Calu3 (cell line): ENCODE data around the gene CNDP2. TPM values are rescaled to one million over a fixed set of nuclear protein-coding genes. Genes with fewer than 3 reads are reported as not detected.

ENCODE experiments used
- BruUV-seq: library from RNA; stranded (reverse); fragments of 400-500 nt; replicated peaks from 2 replicates; lab custom pipeline; 2021; lab: Mats Ljungman, UMichigan
- CTCF ChIA-PET: fragments of 300-600 bp; sonication (Branson Sonifier 250); formaldehyde crosslinking; loops from one replicate; lab custom pipeline; 2022; ENCODE audit warnings: antibody characterized with exemption; lab: Charles Lee
- DNase-seq: peaks from one replicate; pipeline ENCODE4 v3.0.0; 2022
- H3K27ac Mint-ChIP-seq: one replicate; pipeline ENCODE4 v1.8.0; 2022; ENCODE audit warnings: mixed read lengths; ENCODE audit not compliant: unreplicated experiment
- H3K27me3 Mint-ChIP-seq: one replicate; pipeline ENCODE4 v1.8.0; 2022; ENCODE audit warnings: mixed read lengths; ENCODE audit not compliant: unreplicated experiment
- H3K36me3 Mint-ChIP-seq: one replicate; pipeline ENCODE4 v1.8.0; 2022; ENCODE audit warnings: mild to moderate bottlenecking, moderate library complexity, mixed read lengths; ENCODE audit not compliant: insufficient read depth, unreplicated experiment
- H3K4me1 Mint-ChIP-seq: one replicate; pipeline ENCODE4 v1.8.0; 2022; ENCODE audit warnings: mild to moderate bottlenecking, low read depth, mixed read lengths; ENCODE audit not compliant: unreplicated experiment
- H3K4me3 Mint-ChIP-seq: one replicate; pipeline ENCODE4 v1.8.0; 2022; ENCODE audit warnings: mild to moderate bottlenecking, low read depth, moderate library complexity, mixed read lengths; ENCODE audit not compliant: unreplicated experiment
- H3K9me3 Mint-ChIP-seq: one replicate; pipeline ENCODE4 v1.8.0; 2022; ENCODE audit warnings: low read depth, mixed read lengths; ENCODE audit not compliant: unreplicated experiment
- intact Hi-C: fragments of 100-400 bp; cut with micrococcal nuclease; formaldehyde crosslinking; loops from one replicate; pipeline ENCODE4 v1.10.0; 2022; ENCODE audit not compliant: unreplicated experiment
- total RNA-seq: library from RNA; stranded (reverse); gene quantifications from 2 replicates; pipeline ENCODE4 v1.2.3, GENCODE V29; 2022
- TF ChIP-seq, protein P1 (sequence below): fragments of 200-600 bp; IDR thresholded peaks from one replicate; pipeline ENCODE4 v1.8.0; 2022; ENCODE audit warnings: antibody characterized with exemption; ENCODE audit not compliant: unreplicated experiment

The CNDP2 gene
- total RNA-seq, 1 experiment from 2014 or later: 279 TPM

DNA sequence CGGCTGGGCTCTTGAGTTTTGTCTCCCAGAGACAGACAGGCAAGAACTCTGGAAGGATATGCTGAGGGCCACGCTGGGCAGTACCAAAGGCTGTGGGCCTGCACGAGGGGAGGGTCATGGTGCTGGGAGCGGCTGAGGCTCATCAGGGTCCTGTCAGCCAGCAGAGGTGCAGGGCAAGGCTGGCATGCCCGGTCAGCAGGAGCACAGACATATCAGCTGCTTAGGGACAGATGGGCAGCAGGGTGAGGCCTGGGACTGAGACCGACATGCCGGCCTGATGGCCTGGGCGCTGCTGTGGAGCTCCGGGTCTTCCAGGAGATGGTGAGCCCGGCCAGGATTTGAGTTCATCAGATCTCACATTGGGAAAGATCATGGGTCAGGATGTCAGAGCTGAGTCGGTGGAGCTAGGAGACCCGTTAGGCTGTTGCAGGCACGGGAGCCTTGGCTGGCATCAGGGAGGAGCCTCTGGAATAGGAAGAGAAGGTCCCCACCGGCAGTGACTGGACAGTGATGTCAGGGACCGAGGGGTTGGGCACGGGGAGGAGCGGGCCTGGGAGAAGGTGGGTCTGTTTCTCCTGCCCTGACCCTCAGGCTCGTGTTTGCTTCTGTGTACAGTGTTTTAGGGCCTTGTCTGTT, 18.8 kb downstream of the CNDP2 start:
- Mint-ChIP-seq H3K27ac (no peak overlapping the region), H3K9me3 (no peaks in the 10 kb centered on the region), H3K4me1 (no peaks in the 10 kb centered on the region), H3K27me3 (no peaks in the 10 kb centered on the region), H3K4me3 (no peak overlapping the region), H3K36me3 (peaks cover 82% of the 10 kb centered on the region)
- no peak for DNase-seq
- no TSS peak for BruUV-seq
- intact Hi-C loops: no loop called here
- TF ChIP-seq, protein P1, sequence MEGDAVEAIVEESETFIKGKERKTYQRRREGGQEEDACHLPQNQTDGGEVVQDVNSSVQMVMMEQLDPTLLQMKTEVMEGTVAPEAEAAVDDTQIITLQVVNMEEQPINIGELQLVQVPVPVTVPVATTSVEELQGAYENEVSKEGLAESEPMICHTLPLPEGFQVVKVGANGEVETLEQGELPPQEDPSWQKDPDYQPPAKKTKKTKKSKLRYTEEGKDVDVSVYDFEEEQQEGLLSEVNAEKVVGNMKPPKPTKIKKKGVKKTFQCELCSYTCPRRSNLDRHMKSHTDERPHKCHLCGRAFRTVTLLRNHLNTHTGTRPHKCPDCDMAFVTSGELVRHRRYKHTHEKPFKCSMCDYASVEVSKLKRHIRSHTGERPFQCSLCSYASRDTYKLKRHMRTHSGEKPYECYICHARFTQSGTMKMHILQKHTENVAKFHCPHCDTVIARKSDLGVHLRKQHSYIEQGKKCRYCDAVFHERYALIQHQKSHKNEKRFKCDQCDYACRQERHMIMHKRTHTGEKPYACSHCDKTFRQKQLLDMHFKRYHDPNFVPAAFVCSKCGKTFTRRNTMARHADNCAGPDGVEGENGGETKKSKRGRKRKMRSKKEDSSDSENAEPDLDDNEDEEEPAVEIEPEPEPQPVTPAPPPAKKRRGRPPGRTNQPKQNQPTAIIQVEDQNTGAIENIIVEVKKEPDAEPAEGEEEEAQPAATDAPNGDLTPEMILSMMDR: no peak
- CTCF ChIA-PET: no interaction called here

DNA sequence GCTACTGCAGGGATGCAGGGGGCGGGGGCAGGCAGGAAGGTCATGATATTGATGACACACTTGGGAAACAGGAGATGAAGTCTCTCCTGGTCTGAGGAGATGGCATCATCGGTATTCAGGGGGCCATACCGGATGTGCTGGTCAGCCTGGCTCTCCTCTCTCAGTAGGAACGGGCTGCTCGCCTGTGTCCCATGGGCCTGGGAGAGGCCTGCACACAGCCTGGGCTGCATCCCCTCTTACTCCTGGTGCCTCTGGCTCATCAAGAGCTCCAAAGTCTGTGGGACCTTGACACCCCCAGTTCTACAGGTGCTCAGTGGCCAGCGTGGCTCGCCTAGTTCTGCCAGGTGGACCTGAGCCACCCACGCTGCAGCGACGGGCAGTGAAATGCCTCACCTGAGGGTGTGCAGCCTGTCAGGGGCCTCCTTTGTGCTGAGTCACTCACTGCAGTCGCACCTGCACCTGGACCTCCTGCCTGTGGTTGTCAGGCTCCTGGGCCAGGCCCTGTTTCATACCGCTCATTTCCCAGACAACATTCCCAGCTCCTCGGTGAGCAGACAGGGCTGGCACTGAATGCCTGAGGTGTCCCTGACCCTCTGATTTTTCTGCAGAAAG, 19.6 kb downstream of the CNDP2 start:
- intact Hi-C loops: no loop called here
- TF ChIP-seq, protein P1: no peak
- no TSS peak for BruUV-seq
- no peaks in the 10 kb centered on the region for H3K27me3 Mint-ChIP-seq
- CTCF ChIA-PET: no interaction called here
- H3K36me3 Mint-ChIP-seq: peaks cover 84% of the 10 kb centered on the region
- H3K4me3 Mint-ChIP-seq: no peak overlapping the region
- no peak for DNase-seq
- no peak overlapping the region for H3K27ac Mint-ChIP-seq
- H3K4me1 Mint-ChIP-seq: no peaks in the 10 kb centered on the region
- H3K9me3 Mint-ChIP-seq: no peaks in the 10 kb centered on the region

DNA sequence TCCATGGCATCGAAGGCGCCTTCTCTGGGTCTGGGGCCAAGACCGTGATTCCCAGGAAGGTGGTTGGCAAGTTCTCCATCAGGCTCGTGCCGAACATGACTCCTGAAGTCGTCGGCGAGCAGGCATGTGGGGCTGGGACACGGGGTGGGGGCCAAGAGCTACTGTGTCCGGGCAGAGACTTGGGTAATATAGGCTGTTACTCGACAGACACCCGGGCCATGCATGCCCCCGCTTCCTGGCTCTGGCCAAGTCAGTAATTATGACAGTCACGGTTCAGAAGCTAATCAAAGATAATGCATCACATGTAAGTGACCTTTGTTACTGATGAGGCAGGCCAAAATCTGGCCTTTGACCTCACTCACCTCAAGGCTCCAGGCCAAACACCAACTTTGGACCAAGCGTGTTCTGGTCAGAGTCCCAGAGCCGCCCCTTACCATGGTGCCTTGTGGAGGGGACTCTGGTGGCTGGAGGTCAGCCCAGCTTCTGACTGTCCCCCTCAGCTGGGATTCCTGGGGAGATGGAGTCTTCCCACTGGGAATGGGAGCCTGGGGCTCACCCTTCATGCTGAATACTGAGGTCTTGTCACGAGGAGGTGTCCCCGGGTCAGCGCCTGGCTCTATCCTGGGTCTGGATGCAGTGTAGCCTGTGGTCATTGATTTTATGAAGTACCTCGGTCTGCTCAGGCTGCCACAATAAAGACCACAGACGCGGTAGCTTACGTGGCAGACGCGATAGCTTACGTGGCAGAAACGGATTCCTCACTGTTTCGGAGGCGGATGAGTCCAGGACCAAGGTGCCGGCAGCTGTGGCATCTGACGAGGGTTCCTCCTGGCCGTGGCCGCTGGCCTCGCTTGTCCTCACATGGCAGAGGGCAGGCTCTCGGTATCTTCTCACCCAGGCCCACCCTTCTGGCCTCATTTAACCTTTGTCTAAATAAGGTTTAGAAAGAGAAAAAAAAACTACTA, 20.4 kb downstream of the CNDP2 start:
- no peak overlapping the region for H3K27ac Mint-ChIP-seq
- H3K27me3 Mint-ChIP-seq: no peaks in the 10 kb centered on the region
- CTCF ChIA-PET: no interaction called here
- H3K36me3 Mint-ChIP-seq: peaks cover 87% of the 10 kb centered on the region
- no peak for DNase-seq
- H3K4me1 Mint-ChIP-seq: no peaks in the 10 kb centered on the region
- intact Hi-C loops: no loop called here
- BruUV-seq: no TSS peak
- H3K4me3 Mint-ChIP-seq: no peak overlapping the region
- no peaks in the 10 kb centered on the region for H3K9me3 Mint-ChIP-seq
- TF ChIP-seq, protein P1: no peak

DNA sequence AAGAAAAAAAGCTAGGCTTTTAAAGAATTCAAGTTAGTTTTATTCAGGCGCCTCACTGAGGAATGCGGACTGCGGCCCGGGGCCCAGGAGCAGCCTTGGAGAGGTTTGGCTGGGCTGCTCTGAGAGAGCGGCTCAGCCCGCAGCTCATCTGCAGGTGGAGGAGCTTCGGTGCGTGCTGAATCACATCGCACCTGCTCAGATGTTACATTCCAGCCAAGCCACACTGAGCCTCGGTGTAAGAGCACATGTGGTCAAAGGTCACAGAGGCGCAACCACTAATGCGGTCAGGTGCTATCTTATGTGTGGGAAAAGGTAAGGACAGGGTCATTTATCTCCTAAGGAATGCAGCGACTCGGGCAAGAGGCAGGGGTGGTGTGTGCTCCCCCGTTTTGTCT, 21.1 kb downstream of the CNDP2 start:
- no peak for DNase-seq

More for the DNA sequence above, 21.1 kb downstream of the CNDP2 start:
- CTCF ChIA-PET: no interaction called here
- Mint-ChIP-seq H3K27me3 (no peaks in the 10 kb centered on the region), H3K36me3 (peaks cover 86% of the 10 kb centered on the region), H3K27ac (no peak overlapping the region), H3K4me3 (no peak overlapping the region), H3K4me1 (no peaks in the 10 kb centered on the region), H3K9me3 (no peaks in the 10 kb centered on the region)
- TF ChIP-seq, protein P1: no peak
- intact Hi-C loops: no loop called here
- BruUV-seq: no TSS peak
